Stimulated activated CD4-positive, alpha-beta T cell treated with anti-CD3 and anti-CD28 coated beads, Interleukin-15, amount 100 ng/mL, for 48 hours (primary cell): Measurements from ENCODE around the gene CELF1.
A peak's percentile ranks its signal among the peaks of the same experiment; 100 is the strongest.

ENCODE experiments used
- DNase-seq, 2 donors: peaks; one replicate each; pipeline ENCODE4 v3.0.0-alpha.2; 2020; ENCODE audit warnings: low read depth in 2 of 2

CELF1 gene

DNA sequence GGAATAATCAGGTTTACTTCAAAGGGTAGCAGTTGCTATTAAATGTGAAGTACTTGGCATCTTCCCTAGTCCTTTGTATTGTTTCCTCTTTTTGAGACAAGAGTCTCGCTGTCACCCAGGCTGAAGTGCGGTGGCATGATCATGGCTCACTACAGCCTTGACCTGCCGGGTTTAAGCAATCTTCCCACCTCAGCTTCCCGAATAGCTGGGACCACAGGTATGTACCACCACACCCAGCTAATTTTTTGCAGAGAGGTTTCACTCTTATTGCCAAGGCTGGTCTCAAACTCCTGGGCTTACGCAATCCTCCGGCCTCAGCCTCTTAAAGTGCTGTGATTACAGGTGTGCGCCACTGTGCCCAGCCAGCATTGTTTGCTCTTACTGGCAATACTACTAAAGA is 67.8 kb downstream of the CELF1 start:
- no peak for DNase-seq

DNA sequence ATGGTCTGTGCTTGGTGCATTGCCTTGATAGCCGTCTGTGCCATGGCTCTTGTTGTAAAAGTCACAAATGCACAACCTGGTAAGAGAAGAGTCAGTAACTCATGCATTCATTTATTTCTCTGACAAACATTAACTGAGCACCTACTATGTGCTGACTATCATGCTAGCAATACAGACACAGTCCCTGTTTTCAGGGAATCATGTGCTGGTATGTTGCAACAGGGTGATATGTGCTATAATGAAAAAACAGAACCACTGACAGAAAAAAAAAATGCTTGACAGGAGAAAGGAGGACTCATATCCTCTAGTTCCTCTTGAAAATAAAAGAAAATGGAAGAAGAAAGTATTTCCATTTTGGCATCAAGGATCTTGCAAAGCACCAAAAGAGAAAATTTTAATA is 69.5 kb downstream of the CELF1 start:
- no peak for DNase-seq

DNA sequence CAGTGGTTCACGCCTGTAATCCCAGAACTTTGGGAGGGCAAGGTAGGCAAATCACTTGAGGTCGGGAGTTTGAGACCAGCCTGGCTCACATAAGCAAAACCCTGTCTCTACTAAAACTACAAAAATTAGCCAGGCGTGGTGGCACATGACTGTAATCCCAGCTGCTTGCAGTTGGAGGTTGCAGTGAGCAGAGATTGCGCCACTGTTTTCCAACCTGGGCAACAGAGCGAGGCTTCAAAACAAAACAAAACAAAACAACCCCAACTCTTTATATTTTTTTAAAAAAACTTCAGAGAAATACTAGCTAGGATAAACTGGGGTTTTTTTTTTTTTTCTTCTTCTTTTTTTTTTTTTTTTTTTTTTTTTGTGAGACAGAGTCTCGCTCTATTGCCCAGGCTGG is 72.2 kb downstream of the CELF1 start:
- no peak for DNase-seq

DNA sequence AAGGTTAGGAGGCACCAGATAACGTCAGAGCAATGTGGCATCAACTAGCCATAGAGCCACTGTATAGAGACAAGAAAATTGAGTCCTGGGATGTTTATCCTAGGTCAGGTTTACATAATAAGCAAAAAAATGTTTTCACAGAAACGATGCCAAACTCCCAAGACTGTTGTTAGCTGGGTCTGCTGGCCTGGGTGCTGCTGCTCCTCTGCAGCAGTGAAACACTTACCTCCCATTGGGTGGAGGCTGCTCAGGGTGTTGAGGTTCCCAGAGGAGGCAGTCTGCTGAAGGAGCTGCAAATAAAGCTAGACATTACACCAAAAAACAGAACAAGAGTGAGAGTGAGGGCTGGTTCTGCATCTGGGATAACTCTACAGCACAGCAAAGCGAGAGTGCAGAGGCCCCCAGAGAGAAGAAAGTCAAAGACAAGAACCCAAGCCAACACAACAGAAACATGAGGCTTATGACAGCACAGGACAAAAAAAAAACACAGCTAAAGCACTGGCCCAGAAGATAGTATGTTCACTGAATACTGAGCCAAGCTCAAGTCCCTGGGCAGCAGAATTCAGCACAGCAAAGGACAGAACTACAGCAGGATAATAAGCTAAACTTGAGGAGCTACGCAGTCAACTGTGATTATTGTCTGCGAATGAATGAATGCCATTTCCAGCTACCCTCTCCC is 74.1 kb downstream of the CELF1 start:
- no peak for DNase-seq

DNA sequence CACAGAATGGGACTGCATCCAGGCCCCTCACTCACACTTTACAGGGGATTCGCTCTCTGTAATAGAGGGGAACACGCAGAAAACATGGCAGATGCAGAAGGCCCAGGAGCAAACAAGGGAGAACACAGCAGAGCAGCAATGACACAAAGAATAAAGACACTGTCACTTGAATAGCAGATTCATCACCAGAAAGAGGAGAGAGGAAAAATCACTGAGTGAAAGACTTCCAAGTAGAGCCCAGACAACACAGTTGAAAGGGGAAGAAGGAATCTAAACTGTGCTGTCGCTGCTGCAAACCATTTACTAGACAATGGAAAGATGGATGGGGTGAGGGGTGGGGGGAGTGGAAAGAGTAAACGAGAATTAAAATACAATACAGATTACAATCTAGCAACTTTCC is 75.2 kb downstream of the CELF1 start:
- no peak for DNase-seq

DNA sequence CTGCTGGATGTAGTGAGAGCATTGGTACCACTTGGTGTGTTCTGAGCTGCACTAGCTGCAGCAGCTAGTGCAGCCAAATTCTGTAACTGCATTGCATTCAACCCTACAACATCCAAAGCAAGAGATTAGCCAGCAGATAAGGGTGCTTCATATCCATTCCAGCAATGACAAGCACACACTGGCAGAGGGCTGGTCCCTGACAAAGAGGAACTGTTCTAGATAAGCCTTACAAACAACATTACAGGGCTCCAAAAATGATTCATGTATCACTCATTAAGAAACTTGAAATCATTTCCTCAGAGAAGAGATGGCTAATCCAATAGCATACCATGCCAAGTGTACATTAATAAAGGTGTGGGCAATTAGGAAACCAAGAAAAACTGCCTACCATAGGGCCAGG is 75.6 kb downstream of the CELF1 start:
- DNase-seq: no peak

DNA sequence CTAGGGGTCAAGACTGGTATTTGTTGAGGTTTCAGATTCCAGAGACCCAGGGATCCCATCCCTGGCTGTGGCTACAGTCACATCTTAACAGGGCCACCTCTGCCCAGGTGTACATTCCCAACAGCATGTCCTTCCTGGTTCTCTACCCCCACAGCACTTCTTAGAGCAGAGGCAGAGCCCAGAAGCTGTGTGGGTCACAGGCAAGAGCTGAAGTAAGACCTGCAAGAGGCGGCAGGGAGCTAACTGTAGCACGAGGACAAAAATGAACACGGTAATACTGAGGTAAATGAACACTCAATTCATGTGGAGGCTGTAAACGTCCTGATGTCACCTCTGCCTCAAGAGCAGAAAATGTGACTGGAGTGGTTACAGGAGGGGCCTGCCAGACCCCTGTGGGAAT is 82.3 kb downstream of the CELF1 start:
- no peak for DNase-seq

DNA sequence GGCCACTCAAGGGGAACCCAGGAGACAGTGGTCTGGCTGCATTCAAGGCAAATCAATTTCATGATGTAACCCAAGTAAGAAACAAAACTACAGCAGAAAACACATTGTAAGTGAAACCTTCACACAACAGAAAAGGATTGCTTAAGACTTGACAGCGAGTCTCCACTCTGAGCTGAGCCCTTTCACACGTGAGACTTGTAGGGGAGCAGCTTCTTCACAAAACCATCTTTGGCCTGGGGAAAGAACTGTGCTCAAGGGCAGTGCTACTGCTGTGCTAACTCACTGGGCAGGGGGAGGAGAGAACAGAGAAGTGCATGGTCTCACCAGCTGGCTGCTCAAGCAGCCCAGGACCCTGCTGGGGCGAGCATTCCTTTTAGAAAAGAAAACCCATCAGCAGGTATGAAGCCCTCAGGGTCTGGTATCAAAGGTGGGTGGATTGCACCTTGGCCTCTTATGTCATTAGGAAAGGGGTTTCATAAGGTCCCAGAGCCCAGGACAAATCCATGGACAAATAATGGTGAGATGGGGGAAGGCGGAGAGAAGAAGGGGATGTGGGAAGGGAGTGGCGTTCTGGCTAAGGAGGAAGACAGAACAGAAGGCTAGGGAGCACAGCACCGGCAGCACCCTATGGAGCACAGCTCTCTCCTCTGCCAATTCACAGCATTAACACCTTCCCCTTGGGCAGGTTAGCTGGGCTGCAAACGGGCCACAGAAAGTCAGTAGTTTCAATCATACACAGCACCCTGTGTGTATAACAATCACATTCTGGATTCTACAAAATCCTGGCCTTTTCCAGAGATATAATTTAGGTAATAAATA is 83.4 kb downstream of the CELF1 start:
- DNase-seq: no peak

DNA sequence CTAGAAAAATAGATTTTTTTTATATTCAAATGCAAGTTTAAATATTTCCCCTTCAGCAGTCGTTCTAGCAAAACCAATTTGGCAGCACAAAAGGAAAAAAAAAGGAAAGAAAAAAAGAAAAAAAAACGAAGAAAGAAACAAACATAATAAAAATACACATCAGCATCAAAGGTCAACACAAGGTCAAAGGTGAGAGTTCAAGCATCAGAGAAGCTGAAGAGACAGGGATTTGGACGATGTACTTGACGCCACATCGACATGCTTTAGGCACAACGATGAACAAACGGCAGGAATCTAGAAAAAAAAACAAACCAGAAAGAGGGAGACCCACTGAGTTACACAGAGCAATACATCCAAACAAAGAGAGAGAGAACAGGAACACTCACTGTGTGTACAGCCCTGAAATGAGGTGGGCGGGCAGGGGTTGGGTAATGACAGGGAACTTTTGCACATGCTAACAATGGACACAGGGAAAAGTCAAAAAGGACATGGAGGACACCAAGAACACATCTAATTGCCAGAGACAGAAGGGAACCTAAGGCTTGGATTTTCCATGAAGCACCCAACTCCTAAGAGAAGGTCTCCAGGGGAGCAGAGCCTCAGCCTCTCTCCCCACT is 84.2 kb downstream of the CELF1 start:
- DNase-seq: no peak

DNA sequence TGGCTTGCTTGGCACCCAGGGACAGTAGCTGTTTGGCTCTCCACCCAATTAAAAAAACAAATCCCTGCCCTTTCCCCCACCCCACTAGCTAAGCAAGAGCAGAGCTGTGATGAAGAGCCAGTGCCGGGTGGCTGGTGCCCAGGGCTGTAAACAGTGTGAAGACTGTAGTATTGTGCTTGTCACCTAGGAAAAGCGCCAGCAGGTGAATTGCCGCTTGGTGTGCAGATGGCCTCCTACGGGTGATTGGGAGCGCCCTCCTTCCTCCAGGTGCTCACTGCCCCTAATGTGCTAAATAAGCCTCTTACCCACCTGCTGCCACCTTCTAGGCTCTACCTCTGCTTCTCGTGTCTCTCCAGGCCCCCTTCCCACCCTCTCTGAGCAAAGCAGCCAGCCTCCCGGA is 85.6 kb downstream of the CELF1 start:
- DNase-seq: no peak

DNA sequence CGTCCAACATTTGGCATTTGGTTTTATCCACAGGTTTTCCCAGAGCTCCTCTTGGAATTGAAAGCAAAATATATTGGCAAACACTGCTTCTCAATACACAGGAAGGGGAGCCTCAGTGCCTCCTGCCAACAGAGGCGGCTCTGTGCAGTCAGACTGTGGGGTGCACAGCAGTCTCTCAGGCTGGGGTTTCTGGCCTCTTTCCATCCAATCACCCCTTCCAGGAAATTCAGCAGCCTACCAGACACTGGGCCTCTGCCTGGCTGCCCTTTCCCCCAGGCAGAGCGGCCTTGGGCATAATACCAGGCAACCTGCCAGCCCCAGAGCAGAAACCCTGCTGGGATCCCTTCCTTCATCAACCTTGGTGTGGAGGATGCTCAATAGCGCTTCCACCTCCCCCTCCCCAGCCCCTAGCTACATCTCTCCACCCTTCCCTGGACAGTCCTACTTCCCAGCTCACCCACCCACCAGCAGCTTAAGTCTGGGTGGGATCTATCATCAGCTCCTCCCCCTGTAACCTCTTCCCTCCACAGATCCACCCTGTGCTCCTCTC is 86.2 kb downstream of the CELF1 start:
- DNase-seq: no peak

DNA sequence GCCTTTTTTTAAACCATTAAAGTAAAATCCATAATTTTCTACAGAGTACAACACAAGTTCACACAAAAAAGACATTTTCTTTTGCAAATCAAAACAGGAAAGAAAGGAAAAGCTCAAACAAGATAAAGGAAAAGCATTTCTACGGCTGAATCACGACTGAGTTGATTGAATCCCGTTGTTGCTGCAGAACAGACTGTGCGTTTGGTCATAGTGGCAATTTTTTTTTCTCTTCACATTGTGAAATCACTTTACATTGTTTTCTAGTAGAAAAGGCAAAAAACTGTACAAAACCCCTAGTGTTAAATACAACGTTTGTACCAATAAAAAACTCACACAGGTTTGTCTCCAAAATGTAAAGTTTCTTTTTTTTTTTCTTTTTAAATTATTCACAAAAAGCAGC is 86.7 kb downstream of the CELF1 start:
- no peak for DNase-seq

DNA sequence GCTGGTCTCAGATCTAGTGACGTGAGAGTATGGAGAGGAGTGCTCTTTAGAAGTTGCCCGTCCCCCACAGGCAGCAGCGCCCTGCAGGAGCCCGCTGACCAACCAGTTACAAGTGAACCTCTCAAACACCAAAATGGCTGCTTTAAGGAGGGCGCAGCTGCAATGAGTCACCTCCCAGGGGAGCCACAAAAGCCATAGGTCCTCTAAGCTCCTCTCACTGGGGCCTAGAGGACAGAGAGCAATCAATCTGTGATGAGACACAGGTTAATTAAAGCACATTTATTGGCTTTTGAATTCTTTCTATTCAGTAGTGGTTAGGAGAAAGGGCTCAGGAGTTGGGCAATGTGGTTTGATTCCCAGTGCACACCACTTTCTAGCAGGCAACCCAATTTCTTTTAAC is 88.4 kb downstream of the CELF1 start:
- DNase-seq: no peak

DNA sequence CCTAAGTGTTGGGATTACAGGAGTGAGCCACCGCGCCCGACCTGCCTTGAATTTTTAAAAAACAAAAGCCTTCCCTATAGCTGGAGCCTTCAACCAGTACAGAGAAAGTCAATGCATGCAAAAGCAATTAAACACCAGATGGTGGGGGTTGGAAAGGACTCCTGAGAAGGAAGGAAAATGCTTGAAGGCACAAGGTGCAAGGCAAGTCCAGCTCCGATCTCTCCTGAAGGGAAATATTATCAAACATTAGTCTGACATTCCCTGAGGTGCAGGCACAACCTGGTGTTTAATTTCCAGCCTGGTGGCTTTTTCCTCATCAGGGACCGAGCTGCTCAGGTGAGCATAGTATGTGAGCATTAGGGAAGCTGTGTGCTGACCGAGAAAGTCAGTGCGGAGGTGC is 91.1 kb downstream of the CELF1 start:
- DNase-seq: no peak

DNA sequence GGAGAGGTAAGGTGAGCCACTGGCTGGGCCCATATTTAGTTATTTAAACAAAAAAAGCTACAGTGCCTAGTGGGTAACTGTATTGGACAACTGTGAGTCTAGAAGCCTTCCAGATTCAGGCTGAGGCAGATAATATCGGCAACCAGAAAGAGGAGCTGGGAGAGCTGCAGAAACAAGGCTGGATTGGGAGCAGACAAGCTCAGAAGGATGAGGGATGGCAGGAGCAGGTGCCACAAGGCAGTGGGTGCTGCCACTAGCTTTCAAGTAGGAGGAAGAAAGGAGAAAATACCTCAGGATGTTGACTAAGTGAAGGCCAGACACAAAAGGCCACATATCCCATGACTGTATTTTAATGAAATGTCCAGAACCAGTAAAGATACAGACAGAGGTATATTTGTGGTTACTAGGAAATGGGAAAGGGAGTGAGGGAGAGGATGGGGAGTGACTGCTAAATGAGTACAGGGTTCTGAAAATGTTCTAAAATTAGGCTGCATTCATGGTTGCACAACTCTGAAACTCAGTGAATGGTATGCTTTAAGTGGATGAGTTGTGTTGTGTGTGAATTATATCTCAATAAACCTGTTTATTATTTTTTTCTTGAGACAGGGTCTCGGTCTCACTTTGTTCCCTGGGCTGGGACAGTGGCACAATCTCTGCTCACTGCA is 92.2 kb downstream of the CELF1 start:
- no peak for DNase-seq

DNA sequence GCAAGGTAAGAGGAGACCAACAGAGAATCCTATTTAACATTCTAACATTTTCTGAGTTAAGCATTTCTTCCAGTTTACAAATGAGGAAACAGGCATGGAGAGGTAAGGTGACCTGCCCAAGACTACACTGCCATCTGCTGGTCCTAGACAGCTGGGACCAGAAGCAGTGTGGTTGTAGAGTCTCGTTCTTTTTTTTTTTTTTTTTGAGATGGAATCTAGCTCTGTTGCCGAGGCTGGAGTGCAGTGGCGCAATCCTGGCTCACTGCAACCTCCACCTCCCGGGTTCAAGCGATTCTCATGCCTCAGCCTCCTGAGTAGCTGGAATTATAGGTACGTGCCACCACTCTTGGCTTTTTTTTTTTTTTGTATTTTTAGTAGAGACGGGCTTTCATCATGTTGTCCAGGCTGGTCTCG is 98.7 kb downstream of the CELF1 start:
- peak; percentile 41 to 54 for DNase-seq

DNA sequence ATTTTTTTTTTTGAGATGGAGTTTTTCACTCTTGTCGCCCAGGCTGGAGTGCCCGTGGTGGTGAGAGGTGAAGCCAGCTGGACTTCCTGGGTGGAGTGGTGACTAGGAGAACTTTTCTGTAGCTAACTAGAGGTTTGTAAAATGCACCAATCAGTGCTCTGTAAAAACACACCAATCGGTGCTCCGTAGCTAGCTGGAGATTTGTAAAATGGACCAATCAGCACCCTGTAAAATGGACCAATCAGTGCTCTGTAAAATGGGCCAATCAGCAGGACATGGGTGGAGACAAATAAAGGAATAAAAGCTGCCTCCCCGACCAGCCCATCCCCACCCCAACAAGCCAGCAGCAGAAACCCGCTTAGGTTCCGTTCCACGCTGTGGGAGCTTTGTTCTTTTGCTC is 99.6 kb downstream of the CELF1 start:
- no peak for DNase-seq

DNA sequence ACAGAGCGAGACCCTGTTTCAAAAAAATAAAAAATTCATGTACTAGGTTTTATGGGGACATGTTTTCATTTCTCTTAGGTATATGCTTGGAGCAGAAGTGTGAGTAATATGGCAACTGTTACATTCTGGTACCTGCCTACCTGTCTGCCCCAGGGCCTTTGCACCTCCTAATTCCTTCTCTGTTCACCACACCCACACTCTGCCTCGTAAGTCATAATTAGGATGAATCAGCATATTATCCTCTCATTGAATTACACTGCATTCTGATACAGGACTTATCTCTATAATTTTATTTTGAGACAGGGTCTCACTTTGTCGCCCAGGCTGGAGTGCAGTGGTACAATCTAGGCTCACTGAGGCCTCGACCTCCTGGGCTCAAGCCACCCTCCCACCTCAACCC is 100.9 kb downstream of the CELF1 start:
- DNase-seq: no peak

DNA sequence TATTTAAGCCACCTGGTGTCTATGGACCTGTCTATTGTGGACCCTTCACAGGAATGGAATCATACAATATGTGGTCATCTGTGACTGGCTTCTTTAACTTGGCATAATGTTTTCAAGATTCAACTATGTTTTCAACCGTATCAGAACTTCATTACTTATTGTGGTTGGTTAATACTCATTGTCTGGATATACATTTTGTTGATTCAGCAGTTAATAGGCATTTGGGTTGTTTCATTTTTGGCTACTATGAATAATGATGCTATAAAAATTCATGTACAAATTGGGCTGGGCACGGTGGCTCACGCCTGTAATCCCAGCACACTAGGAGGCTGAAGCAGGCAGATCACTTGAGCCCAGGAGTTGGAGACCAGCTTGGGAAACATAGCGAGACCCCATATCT is 101.5 kb downstream of the CELF1 start:
- no peak for DNase-seq

DNA sequence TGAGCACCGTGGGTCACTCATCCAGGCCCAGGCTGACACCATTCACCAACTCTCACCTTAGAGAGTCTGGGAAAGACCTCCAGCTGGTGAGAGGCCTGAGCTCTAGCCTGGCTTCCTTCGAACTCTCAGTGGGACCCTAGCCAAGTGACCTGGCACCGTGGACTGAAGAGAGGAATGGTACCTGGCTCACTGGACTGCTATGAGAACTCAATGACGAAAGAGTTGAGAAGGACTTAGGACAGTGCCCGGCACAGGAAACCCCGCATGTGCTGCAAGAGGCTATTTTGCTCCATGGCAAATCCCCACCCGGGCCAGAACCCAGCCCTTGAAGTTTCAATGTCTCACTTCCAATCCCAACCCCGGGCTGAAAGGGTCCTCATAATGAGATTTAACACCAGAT is 103.4 kb downstream of the CELF1 start:
- no peak for DNase-seq

DNA sequence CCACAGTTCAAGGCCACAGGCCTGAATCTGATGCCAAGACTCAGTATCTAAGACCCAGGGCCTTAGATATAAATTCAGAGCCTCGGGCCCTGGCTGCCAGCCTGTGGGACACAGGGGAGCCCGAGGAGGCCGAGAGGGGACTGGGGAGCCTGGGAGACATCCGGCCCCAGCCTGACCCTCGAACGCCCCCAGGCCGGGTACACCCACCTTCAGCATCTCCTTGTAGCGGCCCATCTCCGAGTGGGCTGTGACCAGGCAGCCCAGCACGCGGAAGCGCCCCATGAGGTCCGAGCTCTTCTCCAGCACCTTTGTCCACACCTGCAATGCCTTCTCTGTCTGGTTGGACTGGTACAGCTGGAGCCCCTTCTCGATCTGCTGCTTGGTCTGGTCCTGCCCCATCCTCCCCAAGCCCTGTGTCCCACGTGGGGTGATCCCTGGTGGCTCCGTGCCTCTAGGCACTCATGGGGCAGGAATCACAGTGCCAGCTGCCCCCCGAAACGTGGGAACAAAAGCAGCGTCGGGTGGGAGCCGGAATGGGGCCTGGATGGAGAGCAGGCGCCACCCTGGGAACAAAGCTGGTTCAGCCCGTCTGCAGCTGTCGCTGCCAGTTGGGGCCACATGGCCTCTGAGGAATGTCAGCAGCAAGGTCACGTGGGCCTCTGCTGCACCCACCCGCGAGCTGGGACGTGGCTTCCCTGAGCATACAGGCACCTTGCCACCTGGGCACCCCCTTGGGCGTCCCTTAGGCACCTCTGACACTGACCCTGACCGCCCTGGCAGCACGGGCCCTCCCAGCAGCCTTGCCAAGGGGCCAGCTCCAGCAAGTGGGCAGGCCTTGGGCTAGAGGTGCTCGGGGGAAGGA is 104.1 kb downstream of the CELF1 start, which contains the start of gene RAPSN:
Gene RAPSN, minus strand, starts transcription at position 571 of the 862 bp plus-strand sequence. Its CDS starts 172 bp downstream, at position 399.
- no peak for DNase-seq
